SH-SY5Y (cell line): ENCODE results near the gene PDE4B.

ENCODE experiments used
- GATA2 ChIP-seq: IDR thresholded peaks from 2 replicates; pipeline ENCODE4 v1.6.1; 2011; ENCODE audit warnings: mild to moderate bottlenecking, low read depth, low read length
- GATA3 ChIP-seq: IDR thresholded peaks from 2 replicates; pipeline ENCODE4 v1.6.1; 2011; ENCODE audit warnings: low read depth, mild to moderate bottlenecking, low read length, moderate library complexity

DNA sequence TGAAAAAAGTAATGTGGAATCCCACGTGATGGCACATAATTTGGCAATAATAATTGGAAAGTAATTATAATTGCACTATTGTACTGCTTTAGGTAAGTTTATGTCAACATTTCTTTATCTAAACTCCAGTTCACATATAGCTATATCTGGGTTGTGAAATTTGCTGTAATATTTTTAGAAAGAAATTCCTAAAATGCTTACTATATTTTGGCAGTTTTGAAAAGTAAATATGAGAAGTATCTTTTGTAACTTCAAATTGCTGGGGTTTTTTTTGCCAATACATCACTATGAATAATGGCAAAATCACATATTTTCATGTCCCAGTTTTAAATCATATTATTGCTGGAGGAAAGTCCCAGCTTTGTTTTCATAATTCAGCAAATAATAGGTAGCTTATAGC, 197.5 kb downstream of the PDE4B start:
- TF ChIP-seq GATA2 = no peak
- TF ChIP-seq GATA3 = no peak
